GM21825 (cell line): ENCODE measurements around the gene P2RY11.

Experiments used
- ATAC-seq: cut with Tn5 transposase; IDR thresholded peaks from one replicate; pipeline ENCODE4 v1.9.1; 2021; ENCODE audit warnings: mild to moderate bottlenecking, moderate library complexity; ENCODE audit not compliant: unreplicated experiment

Gene P2RY11

GRCh38 chr19:10111405-10111811 lies at the start of gene P2RY11:
Gene P2RY11, plus strand, starts transcription at chr19:10111693. Its CDS starts 29 bp downstream, at chr19:10111722.
- no peak for ATAC-seq

DNA sequence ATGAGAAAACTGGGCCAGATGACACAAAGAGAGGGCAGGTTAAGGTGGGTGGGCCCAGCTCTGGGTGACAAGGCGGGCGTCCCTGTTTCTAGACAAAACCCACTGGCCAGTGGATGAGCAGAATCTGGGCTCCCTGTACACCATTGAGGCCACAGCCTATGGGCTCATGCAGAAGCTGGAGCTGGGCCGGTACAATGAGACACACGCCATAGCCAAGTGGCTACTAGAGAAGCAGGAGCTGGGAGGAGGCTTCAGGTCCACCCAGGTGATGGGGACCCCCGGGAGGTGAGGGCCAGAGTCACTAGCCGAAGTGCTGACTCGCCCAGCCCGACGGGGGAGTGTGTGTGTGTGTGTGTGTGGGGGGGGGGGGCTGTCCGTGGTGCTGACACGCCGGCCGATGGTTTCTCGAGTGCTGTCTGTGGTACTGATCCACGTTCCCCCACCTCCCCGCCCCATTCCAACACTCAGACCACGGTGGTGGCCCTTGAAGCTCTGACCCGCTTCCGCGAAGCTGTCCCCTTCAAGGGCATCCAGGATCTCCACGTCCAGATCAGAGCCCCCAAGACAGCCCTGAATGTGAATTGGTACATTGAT lies 49.7 kb upstream of the P2RY11 start:
- no peak for ATAC-seq

DNA sequence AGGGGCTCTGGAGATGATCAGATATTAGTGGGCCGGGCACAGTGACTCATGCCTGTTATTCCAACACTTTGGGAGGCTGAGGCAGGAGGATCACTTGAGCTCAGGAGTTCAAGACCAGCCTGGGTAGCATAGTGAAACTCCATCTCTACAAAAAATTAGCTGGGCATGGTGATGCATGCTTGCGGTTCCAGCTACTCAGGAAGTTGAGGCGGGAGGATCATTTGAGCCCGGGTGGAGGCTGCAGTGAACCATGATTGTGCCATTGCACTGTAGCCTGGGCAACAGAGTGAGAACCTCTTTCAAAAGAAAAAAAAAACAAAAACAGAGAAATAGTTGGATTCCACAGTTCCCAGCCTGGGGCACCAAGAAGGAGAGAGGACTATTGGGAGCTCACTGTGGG lies 43.3 kb upstream of the P2RY11 start:
- no peak for ATAC-seq

GRCh38 chr19:10069046-10069445 lies 42.4 kb upstream of the P2RY11 start:
- ATAC-seq: no peak

DNA sequence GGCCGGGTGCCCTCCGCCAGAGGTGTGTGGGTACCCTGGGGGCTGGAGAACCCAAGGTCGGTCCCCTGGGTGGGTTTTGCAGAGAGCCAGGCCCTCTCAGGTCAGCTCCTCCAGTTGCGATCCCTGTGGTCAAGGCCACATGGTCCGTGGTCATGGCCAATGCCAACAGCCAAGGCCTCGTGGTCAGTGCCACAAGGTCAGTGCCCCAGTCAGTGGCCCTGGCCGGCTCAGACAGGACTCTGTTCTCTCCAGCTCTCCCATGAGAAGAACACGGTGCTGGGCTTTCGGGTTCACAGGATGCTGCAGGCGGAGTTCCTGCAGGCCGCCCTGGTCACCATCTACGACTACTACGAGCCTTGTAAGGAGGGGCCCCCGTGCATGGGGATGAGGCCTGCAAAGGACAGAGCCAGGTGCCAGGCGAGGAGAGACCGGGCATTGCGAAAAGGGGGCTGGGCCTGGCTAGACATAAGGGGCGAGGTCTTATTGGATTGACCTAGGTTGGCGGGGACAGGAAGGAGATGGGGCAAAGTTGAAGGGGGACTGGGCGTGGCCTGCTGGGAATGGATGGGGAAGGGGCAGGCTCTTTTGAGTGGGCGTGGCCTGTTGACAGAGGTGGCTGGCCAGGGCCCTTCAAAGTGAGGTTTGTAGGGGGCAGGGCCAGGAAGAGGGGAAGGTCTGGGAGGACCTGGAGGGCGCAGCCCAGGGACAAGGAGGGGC lies 40.6 kb upstream of the P2RY11 start:
- ATAC-seq: no peak

- ATAC-seq: no peak
These were observed 37.3 kb upstream of the P2RY11 start for GRCh38 chr19:10074153-10074552.

- no peak for ATAC-seq
These were observed 35.0 kb upstream of the P2RY11 start for GRCh38 chr19:10076535-10076934.

GRCh38 chr19:10078329-10078728 lies 33.2 kb upstream of the P2RY11 start:
- no peak for ATAC-seq

DNA sequence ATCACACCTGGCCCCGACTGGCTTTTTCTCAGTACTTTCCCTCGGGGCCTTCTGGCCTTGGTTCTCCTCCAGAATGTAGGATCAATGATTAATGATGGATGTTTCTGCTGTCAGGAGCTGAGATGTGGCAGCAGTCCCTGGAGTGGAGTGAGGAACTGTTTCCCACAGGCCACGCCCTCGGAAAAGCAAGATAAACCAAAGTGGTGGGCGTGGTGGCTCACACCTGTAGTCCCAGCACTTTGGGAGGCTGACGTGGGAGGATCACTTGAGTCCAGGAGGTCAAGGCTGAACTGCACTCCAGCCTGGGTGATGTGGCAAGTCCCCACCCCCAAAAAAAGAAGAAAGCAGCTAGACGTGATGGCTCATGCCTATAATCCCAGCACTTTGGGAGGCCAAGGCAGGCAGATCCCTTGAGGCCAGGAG lies 32.5 kb upstream of the P2RY11 start:
- no peak for ATAC-seq

DNA sequence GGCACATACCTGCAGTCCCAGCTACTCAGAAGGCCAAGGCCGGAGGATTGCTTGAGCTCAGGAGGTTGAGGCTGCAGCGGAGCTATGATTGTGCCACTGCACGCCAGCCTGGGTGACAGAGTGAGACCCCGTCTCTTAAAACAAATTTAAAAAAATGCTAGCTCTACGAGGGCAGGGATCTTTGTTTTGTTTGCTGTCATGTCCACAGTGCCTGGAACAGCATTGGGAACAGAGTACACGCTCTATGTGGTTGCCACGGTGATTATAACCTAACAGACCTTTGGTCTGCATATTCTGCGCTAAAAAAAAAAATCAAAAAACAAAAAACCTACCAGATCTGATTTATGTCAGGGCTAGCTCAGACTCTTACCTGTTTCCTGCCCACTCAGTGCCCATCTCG lies 27.6 kb upstream of the P2RY11 start:
- no peak for ATAC-seq

GRCh38 chr19:10084803-10085202 lies 26.7 kb upstream of the P2RY11 start:
- no peak for ATAC-seq

DNA sequence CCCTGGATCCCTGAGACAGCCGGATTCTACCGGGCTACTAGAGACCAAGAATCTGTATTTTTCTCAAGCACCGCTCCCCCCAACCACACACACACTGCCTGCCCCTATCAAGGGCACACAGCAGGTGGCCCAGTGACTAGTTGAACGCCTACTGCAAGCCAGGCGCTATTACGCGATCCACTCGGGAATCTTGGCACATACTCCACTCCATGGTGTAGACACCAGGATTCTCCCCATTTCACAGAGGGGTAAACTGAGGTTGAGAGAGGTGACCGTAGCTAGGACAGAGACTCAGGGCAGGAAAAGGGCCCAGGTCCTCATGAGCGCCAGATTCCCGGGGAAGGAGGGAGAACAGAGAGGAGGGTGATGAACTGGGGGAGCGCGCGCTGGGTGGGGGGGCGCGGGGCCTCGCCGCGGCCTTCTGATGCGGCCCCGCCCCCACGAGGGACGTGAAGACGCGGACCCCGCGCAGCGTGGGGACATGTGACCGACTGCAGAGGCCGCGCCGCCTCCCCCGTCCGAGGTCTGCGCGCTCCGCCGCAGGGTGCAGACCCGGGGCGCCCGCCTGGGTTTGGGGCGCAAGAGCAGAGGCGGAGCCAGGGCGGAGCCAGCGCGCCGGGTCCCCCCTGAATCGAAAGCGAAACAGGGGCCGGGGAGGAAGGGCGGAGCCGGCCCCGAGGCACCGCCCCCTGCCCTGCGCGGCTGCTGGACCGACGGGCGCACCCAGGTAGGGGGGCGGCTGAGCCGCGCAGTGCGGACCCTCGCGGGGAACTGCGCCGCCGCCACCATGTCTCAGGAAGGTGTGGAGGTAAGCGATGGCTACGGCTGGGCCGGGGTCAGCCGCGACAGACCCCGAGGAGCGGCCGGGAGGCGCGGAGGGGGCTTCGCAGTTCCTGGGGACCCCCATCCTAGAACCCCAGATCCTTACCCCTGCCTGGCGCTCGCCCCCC lies 25.6 kb upstream of the P2RY11 start, which contains the start of gene SHFL:
Gene SHFL (plus strand): TSS at position 677 of the 950 bp plus-strand sequence. CDS start 111 bp downstream, at position 788.
- ATAC-seq: peak; percentile 81

- ATAC-seq: no peak
These were observed 24.8 kb upstream of the P2RY11 start for GRCh38 chr19:10086591-10087192.

GRCh38 chr19:10087296-10088061 lies 24.0 kb upstream of the P2RY11 start:
- ATAC-seq: no peak

DNA sequence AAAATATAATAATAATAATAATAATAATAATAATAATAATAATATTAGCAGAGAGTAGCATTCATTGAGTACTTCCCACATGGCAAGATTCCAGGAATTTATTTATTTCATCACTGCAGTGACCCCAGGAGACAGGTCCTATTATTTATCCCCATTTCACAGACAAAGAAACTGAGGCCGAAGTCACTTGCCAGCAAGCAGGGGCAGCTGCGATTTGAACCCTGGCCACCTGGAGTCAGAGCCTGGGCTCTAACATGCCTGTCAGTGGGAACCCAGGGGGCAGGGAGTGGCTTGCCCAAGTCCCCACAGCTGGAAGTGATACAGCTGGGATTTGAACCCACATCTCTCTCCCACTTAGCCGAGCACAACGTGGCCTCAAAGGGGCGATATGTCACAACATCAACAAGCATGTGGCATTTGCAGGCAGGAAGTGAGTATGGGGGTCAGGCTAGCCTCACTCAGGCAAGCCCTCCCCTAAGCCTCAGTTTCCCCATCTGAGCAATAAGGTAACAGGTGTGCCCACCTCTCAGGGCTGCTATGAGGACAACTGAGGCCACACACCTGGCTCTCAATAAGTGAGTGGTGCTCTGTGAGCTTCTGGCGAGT lies 22.4 kb upstream of the P2RY11 start:
- ATAC-seq: no peak

DNA sequence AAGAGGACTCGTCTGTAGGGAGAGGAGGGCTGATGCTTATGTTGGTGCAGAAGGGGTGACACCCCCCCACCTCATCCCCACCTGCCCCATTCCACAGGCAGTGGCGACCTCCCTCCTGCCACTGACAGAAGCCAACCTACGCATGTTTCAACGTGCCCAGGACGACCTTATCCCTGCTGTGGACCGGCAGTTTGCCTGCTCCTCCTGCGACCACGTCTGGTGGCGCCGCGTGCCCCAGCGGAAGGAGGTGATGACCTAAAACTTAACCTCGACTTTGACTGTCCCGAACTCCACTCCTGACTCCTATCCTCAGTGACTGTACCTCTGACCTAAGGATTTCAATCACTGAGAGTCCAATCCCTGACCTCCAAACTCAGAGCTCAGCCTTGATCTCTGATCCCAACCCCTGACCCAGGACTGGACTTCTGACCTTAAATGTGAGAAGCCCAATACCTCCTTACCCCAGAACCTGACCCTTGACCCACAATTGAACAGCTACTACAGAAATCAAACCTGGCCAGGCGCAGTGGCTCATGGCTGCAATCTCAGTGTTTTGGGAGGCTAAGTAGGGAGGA lies 21.6 kb upstream of the P2RY11 start:
- no peak for ATAC-seq

- ATAC-seq: no peak
These were observed 20.2 kb upstream of the P2RY11 start for GRCh38 chr19:10091370-10091687.

DNA sequence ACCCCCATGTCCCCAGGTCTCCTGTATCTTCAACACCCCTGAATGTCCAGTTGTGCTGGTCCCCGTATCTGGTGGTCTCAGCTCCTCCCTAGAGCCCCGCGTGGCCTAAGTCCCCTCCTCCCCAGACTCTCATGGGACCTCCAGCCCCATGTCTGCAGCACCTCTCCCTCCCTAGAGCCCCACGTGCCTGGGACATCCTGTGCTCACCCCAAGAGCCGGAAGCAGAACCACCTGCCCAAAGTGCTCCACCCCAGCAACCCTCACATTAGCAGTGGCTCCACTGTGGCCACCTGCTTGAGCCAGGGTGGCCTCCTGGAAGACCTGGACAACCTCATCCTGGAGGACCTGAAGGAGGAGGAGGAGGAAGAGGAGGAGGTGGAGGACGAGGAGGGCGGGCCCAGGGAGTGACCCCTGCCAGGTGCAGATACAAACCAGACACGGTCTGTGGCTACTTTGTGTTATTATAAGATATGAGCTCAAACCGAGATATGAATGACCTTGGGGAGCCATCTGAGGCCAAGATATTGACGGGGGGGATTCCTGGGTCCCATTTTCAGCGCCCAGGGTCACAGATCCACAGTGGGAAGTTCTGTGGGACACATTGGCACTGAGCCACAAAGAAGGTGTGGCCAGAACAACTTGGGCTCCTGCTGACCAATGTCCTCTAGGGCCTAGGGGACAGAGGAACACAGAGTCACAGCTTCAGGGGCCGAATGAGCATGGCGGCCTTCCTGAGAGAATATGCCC lies 19.4 kb upstream of the P2RY11 start:
- ATAC-seq: no peak
